ENCODE results near the gene DOCK10.

- TF ChIP-seq CTCF (IDR thresholded peaks at IDR 0.05; ENCODE audit: borderline replicate concordance, extremely low read depth, low read length, poor library complexity, severe bottlenecking) (no peak), EZH2 (IDR thresholded peaks at IDR 0.05; ENCODE audit: borderline replicate concordance, low read depth, low read length, severe bottlenecking) (no peak)
These were observed 32.5 kb downstream of the DOCK10 start for GRCh38 chr2:225009768-225010167.

Data from DND-41 (cell line).